GM23338 (cell line): ENCODE data around the gene FMN1. TPM values are rescaled to one million over a fixed set of nuclear protein-coding genes. Genes with fewer than 3 reads are reported as not detected.

Source experiments
- ATAC-seq: fragments of 200-7000 bp; cut with Tn5 transposase; 3 replicates; pipeline ENCODE4 v1.9.1; 2020
- DNase-seq: peaks from one replicate; pipeline ENCODE4 v3.0.0-alpha.2; 2015; ENCODE audit warnings: low spot score
- H2AFZ ChIP-seq: fragments of 200-600 bp; sonication (generic); 2 replicates; pipeline ENCODE4 v1.8.0; 2016; ENCODE audit warnings: antibody characterized with exemption, mild to moderate bottlenecking, moderate library complexity
- H3F3A ChIP-seq: fragments of 200-600 bp; sonication (generic); replicated peaks from 2 replicates; pipeline ENCODE4 v1.8.0; 2017; ENCODE audit warnings: antibody characterized with exemption, mixed run types, low read depth
- H3K27ac ChIP-seq: fragments of 200-600 bp; sonication (generic); 2 replicates; pipeline ENCODE4 v1.6.1; 2016; ENCODE audit warnings: low read depth
- H3K27me3 ChIP-seq: fragments of 200-600 bp; sonication (generic); 2 replicates; pipeline ENCODE4 v1.8.0; 2016; ENCODE audit warnings: mild to moderate bottlenecking, mixed run types, moderate library complexity; ENCODE audit not compliant: insufficient read depth
- H3K36me3 ChIP-seq: fragments of 200-600 bp; sonication (generic); 2 replicates; pipeline ENCODE4 v1.8.0; 2016; ENCODE audit warnings: mild to moderate bottlenecking; ENCODE audit not compliant: insufficient read depth
- H3K4me1 ChIP-seq: fragments of 200-600 bp; sonication (generic); 2 replicates; pipeline ENCODE4 v1.8.0; 2016; ENCODE audit warnings: mild to moderate bottlenecking, moderate library complexity; ENCODE audit not compliant: insufficient read depth
- H3K4me2 ChIP-seq: fragments of 200-600 bp; sonication (generic); 2 replicates; pipeline ENCODE4 v1.7.1; 2017; ENCODE audit warnings: mixed run types
- H3K4me3 ChIP-seq: fragments of 200-600 bp; sonication (generic); 2 replicates; pipeline ENCODE4 v1.6.1; 2016; ENCODE audit warnings: mixed run types
- H3K79me2 ChIP-seq: fragments of 200-600 bp; sonication (generic); replicated peaks from 2 replicates; pipeline ENCODE4 v1.8.0; 2017; ENCODE audit warnings: mild to moderate bottlenecking; ENCODE audit not compliant: insufficient read depth
- H3K9me2 ChIP-seq: fragments of 200-600 bp; sonication (generic); 2 replicates; pipeline ENCODE4 v1.8.0; 2017; ENCODE audit not compliant: insufficient read depth
- H4K20me1 ChIP-seq: fragments of 200-600 bp; sonication (generic); replicated peaks from 2 replicates; pipeline ENCODE4 v1.8.0; 2017; ENCODE audit warnings: mild to moderate bottlenecking; ENCODE audit not compliant: insufficient read depth
- H3K27ac Mint-ChIP-seq: 2 replicates; pipeline ENCODE4 v1.8.0; 2020; ENCODE audit warnings: inconsistent platforms, mild to moderate bottlenecking, moderate library complexity, mixed read lengths
- H3K27me3 Mint-ChIP-seq: 3 replicates; pipeline ENCODE4 v1.8.0; 2022; ENCODE audit warnings: low read depth, mild to moderate bottlenecking, moderate library complexity, mixed read lengths, inconsistent platforms; ENCODE audit not compliant: insufficient read depth, poor library complexity
- H3K36me3 Mint-ChIP-seq: 3 replicates; pipeline ENCODE4 v1.8.0; 2021; ENCODE audit warnings: low read depth, mild to moderate bottlenecking, inconsistent platforms, moderate library complexity, mixed read lengths
- H3K4me1 Mint-ChIP-seq: 3 replicates; pipeline ENCODE4 v1.8.0; 2020; ENCODE audit warnings: mild to moderate bottlenecking, inconsistent platforms, mixed read lengths
- H3K4me3 Mint-ChIP-seq: 3 replicates; pipeline ENCODE4 v1.8.0; 2021; ENCODE audit warnings: moderate library complexity, mild to moderate bottlenecking, inconsistent platforms, mixed read lengths
- H3K9me3 Mint-ChIP-seq: 3 replicates; pipeline ENCODE4 v1.8.0; 2020; ENCODE audit warnings: moderate library complexity, mild to moderate bottlenecking, inconsistent platforms, mixed read lengths
- CREB1 ChIP-seq: fragments of 250-450 bp; sonication (Bioruptor Pico); IDR thresholded peaks from 2 replicates; pipeline ENCODE4 v1.5.0; 2020; ENCODE audit warnings: low read depth, mild to moderate bottlenecking, moderate library complexity
- EZH2 ChIP-seq: fragments of 200-600 bp; sonication (generic); IDR thresholded peaks from one replicate; pipeline ENCODE4 v1.8.0; 2017; ENCODE audit warnings: antibody characterized with exemption, mild to moderate bottlenecking, low read depth; ENCODE audit not compliant: unreplicated experiment
- EZH2phosphoT487 ChIP-seq: fragments of 200-600 bp; sonication (generic); IDR thresholded peaks from one replicate; pipeline ENCODE4 v1.8.1; 2018; ENCODE audit warnings: antibody characterized with exemption; ENCODE audit not compliant: unreplicated experiment
- JUNB ChIP-seq: IDR thresholded peaks from one replicate; pipeline ENCODE4 v1.6.1; 2016; ENCODE audit warnings: antibody characterized with exemption; ENCODE audit not compliant: unreplicated experiment
- NANOG ChIP-seq: IDR thresholded peaks from 2 replicates; pipeline ENCODE4 v1.6.1; 2016; ENCODE audit warnings: antibody characterized with exemption, borderline replicate concordance
- POLR2AphosphoS5 ChIP-seq: IDR thresholded peaks from 2 replicates; pipeline ENCODE4 v1.6.1; 2016; ENCODE audit warnings: antibody characterized with exemption, low read depth
- STAT1 ChIP-seq: IDR thresholded peaks from one replicate; pipeline ENCODE4 v1.6.1; 2016; ENCODE audit warnings: antibody characterized with exemption; ENCODE audit not compliant: unreplicated experiment
- ZNF331 ChIP-seq: fragments of 250-450 bp; sonication (Bioruptor Pico); IDR thresholded peaks from 2 replicates; pipeline ENCODE4 v1.5.0; 2020; ENCODE audit warnings: low read depth, mild to moderate bottlenecking, moderate library complexity
- polyA plus RNA-seq: library from polyadenylated mRNA; unstranded; fragments of >200 nt; fragmentation: Nextera tagmentation; extraction: Ambion mirVana; gene quantifications from 2 replicates; pipeline ENCODE4 v1.2.1, GENCODE V29; 2016
- total RNA-seq: library from RNA; depleted of rRNA; stranded (reverse); fragments of >200 nt; shearing (Covaris generic); gene quantifications from 2 replicates; pipeline ENCODE4 v1.2.3, GENCODE V29; 2014
- TF ChIP-seq, protein P1 (sequence below): IDR thresholded peaks from one replicate; pipeline ENCODE4 v1.6.1; 2018; ENCODE audit warnings: antibody characterized with exemption; ENCODE audit not compliant: unreplicated experiment
- TF ChIP-seq, protein P2 (sequence below): fragments of 250-450 bp; sonication (Bioruptor Pico); IDR thresholded peaks from 2 replicates; pipeline ENCODE4 v1.5.0; 2020; ENCODE audit warnings: mild to moderate bottlenecking, moderate library complexity
- TF ChIP-seq, protein P3 (sequence below), 2 experiments: fragments of 200-600 bp in 1 of 2; sonication (generic) in 1 of 2; conservative IDR thresholded peaks; 2 replicates each; pipeline versions ENCODE4 v1.5.1 to v1.6.1; 2016 to 2017; ENCODE audit warnings: antibody characterized with exemption in 2 of 2, low read depth in 2 of 2, mild to moderate bottlenecking in 2 of 2, moderate library complexity in 1 of 2
- TF ChIP-seq, protein P4 (sequence below): IDR thresholded peaks from 2 replicates; pipeline ENCODE4 v1.6.1; 2016; ENCODE audit warnings: antibody characterized with exemption

FMN1 gene
- total and polyA plus RNA-seq, 2 experiments from 2014 or later: 1.2 to 1.6 TPM

DNA sequence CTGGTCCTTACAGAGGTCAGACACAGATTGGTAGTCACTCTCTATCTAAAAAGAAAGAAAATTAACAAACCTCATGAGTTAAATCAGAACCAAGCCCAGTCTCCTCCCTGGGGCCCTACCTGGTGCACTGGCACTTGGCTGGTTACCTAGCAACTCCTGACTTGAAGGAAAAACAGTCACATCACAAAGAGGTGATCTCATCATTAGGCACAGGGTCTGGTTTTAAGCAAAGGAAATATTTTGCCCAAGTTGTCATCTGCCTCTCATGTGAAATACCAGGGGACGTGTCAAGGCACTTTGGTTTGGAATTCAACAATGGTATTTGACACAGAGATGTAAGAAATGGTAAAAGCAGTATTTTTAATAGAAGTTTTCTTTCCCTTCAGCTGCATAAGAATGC lies 47.7 kb upstream of the FMN1 start:
- peak overlapping the region; percentile 9; the same call in 1 of the 2 replicates for H3K4me2 ChIP-seq
- H3K79me2 ChIP-seq: no peaks in the 10 kb centered on the region
- no peaks in the 10 kb centered on the region for H3K27me3 ChIP-seq
- Mint-ChIP-seq H3K27ac (peak overlapping the region; percentile 57; the same call in 1 of the 2 replicates), H3K27me3 (no peaks in the 10 kb centered on the region), H3K4me3 (no peak overlapping the region), H3K36me3 (no peaks in the 10 kb centered on the region), H3K9me3 (no peaks in the 10 kb centered on the region), H3K4me1 (peaks cover 19% of the 10 kb centered on the region)
- no peak overlapping the region for H3K27ac ChIP-seq
- ATAC-seq (peak; percentile 79), DNase-seq (peak; percentile 74)
- peaks cover 6% of the 10 kb centered on the region; the same call in 1 of the 2 replicates for H3K9me2 ChIP-seq
- H3F3A ChIP-seq: no peaks in the 10 kb centered on the region
- H2AFZ ChIP-seq: no peak overlapping the region
- no peaks in the 10 kb centered on the region for H3K36me3 ChIP-seq
- peaks cover 12% of the 10 kb centered on the region for H3K4me1 ChIP-seq
- TF ChIP-seq, protein P1, sequence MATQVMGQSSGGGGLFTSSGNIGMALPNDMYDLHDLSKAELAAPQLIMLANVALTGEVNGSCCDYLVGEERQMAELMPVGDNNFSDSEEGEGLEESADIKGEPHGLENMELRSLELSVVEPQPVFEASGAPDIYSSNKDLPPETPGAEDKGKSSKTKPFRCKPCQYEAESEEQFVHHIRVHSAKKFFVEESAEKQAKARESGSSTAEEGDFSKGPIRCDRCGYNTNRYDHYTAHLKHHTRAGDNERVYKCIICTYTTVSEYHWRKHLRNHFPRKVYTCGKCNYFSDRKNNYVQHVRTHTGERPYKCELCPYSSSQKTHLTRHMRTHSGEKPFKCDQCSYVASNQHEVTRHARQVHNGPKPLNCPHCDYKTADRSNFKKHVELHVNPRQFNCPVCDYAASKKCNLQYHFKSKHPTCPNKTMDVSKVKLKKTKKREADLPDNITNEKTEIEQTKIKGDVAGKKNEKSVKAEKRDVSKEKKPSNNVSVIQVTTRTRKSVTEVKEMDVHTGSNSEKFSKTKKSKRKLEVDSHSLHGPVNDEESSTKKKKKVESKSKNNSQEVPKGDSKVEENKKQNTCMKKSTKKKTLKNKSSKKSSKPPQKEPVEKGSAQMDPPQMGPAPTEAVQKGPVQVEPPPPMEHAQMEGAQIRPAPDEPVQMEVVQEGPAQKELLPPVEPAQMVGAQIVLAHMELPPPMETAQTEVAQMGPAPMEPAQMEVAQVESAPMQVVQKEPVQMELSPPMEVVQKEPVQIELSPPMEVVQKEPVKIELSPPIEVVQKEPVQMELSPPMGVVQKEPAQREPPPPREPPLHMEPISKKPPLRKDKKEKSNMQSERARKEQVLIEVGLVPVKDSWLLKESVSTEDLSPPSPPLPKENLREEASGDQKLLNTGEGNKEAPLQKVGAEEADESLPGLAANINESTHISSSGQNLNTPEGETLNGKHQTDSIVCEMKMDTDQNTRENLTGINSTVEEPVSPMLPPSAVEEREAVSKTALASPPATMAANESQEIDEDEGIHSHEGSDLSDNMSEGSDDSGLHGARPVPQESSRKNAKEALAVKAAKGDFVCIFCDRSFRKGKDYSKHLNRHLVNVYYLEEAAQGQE: no peak
- TF ChIP-seq EZH2 (no peak), CREB1 (CRISPR knock-in tag) (no peak), NANOG (no peak), STAT1 (no peak), JUNB (no peak), EZH2phosphoT487 (no peak), POLR2AphosphoS5 (no peak), ZNF331 (CRISPR knock-in tag) (no peak)
- TF ChIP-seq, protein P2, sequence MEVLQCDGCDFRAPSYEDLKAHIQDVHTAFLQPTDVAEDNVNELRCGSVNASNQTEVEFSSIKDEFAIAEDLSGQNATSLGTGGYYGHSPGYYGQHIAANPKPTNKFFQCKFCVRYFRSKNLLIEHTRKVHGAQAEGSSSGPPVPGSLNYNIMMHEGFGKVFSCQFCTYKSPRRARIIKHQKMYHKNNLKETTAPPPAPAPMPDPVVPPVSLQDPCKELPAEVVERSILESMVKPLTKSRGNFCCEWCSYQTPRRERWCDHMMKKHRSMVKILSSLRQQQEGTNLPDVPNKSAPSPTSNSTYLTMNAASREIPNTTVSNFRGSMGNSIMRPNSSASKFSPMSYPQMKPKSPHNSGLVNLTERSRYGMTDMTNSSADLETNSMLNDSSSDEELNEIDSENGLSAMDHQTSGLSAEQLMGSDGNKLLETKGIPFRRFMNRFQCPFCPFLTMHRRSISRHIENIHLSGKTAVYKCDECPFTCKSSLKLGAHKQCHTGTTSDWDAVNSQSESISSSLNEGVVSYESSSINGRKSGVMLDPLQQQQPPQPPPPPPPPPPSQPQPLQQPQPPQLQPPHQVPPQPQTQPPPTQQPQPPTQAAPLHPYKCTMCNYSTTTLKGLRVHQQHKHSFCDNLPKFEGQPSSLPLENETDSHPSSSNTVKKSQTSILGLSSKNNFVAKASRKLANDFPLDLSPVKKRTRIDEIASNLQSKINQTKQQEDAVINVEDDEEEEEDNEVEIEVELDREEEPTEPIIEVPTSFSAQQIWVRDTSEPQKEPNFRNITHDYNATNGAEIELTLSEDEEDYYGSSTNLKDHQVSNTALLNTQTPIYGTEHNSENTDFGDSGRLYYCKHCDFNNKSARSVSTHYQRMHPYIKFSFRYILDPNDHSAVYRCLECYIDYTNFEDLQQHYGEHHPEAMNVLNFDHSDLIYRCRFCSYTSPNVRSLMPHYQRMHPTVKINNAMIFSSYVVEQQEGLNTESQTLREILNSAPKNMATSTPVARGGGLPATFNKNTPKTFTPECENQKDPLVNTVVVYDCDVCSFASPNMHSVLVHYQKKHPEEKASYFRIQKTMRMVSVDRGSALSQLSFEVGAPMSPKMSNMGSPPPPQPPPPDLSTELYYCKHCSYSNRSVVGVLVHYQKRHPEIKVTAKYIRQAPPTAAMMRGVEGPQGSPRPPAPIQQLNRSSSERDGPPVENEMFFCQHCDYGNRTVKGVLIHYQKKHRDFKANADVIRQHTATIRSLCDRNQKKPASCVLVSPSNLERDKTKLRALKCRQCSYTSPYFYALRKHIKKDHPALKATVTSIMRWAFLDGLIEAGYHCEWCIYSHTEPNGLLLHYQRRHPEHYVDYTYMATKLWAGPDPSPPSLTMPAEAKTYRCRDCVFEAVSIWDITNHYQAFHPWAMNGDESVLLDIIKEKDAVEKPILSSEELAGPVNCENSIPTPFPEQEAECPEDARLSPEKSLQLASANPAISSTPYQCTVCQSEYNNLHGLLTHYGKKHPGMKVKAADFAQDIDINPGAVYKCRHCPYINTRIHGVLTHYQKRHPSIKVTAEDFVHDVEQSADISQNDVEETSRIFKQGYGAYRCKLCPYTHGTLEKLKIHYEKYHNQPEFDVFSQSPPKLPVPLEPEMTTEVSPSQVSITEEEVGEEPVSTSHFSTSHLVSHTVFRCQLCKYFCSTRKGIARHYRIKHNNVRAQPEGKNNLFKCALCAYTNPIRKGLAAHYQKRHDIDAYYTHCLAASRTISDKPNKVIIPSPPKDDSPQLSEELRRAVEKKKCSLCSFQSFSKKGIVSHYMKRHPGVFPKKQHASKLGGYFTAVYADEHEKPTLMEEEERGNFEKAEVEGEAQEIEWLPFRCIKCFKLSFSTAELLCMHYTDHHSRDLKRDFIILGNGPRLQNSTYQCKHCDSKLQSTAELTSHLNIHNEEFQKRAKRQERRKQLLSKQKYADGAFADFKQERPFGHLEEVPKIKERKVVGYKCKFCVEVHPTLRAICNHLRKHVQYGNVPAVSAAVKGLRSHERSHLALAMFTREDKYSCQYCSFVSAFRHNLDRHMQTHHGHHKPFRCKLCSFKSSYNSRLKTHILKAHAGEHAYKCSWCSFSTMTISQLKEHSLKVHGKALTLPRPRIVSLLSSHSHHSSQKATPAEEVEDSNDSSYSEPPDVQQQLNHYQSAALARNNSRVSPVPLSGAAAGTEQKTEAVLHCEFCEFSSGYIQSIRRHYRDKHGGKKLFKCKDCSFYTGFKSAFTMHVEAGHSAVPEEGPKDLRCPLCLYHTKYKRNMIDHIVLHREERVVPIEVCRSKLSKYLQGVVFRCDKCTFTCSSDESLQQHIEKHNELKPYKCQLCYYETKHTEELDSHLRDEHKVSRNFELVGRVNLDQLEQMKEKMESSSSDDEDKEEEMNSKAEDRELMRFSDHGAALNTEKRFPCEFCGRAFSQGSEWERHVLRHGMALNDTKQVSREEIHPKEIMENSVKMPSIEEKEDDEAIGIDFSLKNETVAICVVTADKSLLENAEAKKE (CRISPR knock-in tag): no peak
- TF ChIP-seq, protein P3, sequence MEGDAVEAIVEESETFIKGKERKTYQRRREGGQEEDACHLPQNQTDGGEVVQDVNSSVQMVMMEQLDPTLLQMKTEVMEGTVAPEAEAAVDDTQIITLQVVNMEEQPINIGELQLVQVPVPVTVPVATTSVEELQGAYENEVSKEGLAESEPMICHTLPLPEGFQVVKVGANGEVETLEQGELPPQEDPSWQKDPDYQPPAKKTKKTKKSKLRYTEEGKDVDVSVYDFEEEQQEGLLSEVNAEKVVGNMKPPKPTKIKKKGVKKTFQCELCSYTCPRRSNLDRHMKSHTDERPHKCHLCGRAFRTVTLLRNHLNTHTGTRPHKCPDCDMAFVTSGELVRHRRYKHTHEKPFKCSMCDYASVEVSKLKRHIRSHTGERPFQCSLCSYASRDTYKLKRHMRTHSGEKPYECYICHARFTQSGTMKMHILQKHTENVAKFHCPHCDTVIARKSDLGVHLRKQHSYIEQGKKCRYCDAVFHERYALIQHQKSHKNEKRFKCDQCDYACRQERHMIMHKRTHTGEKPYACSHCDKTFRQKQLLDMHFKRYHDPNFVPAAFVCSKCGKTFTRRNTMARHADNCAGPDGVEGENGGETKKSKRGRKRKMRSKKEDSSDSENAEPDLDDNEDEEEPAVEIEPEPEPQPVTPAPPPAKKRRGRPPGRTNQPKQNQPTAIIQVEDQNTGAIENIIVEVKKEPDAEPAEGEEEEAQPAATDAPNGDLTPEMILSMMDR (conservative IDR thresholded peaks at IDR 0.05; ENCODE audit: low read depth in 2 of 2): no peak
- TF ChIP-seq, protein P4, sequence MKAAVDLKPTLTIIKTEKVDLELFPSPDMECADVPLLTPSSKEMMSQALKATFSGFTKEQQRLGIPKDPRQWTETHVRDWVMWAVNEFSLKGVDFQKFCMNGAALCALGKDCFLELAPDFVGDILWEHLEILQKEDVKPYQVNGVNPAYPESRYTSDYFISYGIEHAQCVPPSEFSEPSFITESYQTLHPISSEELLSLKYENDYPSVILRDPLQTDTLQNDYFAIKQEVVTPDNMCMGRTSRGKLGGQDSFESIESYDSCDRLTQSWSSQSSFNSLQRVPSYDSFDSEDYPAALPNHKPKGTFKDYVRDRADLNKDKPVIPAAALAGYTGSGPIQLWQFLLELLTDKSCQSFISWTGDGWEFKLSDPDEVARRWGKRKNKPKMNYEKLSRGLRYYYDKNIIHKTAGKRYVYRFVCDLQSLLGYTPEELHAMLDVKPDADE: no peak
- H3K4me3 ChIP-seq: no peak overlapping the region
- no peaks in the 10 kb centered on the region for H4K20me1 ChIP-seq
